Neuron (in vitro differentiated cells): ENCODE results near the gene PHGDH.

ENCODE experiments used
- H2AFZ ChIP-seq: one replicate; pipeline ENCODE4 v1.6.1; 2013; ENCODE audit warnings: low read depth, mild to moderate bottlenecking, inconsistent platforms, low read length, moderate library complexity
- H3K27me3 ChIP-seq: one replicate; pipeline ENCODE4 v1.6.1; 2013; ENCODE audit warnings: low read length; ENCODE audit not compliant: insufficient read depth
- H3K36me3 ChIP-seq: one replicate; pipeline ENCODE4 v1.6.1; 2013; ENCODE audit warnings: low read length; ENCODE audit not compliant: insufficient read depth
- H3K4me1 ChIP-seq: one replicate; pipeline ENCODE4 v1.6.1; 2013; ENCODE audit warnings: low read length; ENCODE audit not compliant: insufficient read depth
- H3K4me3 ChIP-seq: 2 replicates; pipeline ENCODE4 v1.5.1; 2013; ENCODE audit warnings: mild to moderate bottlenecking, low read length, moderate library complexity
- H3K9me3 ChIP-seq: one replicate; pipeline ENCODE4 v1.6.1; 2013; ENCODE audit warnings: low read length

Gene PHGDH

GRCh38 chr1:119762953-119763352 is 51.2 kb downstream of the PHGDH start:
- Histone ChIP-seq H3K27me3 (peaks cover 6% of the 10 kb centered on the region), H3K9me3 (peaks cover 4% of the 10 kb centered on the region), H3K4me3 (no peak overlapping the region), H3K36me3 (no peaks in the 10 kb centered on the region), H3K4me1 (no peaks in the 10 kb centered on the region), H2AFZ (no peak overlapping the region)

GRCh38 chr1:119764220-119764619 is 52.5 kb downstream of the PHGDH start:
- peaks cover 4% of the 10 kb centered on the region for H3K9me3 ChIP-seq
- H3K36me3 ChIP-seq, result no peaks in the 10 kb centered on the region
- peaks cover 6% of the 10 kb centered on the region for H3K27me3 ChIP-seq
- no peak overlapping the region for H2AFZ ChIP-seq
- H3K4me3 ChIP-seq, result no peak overlapping the region
- H3K4me1 ChIP-seq, result no peaks in the 10 kb centered on the region

GRCh38 chr1:119766374-119766794 is 54.6 kb downstream of the PHGDH start:
- peaks cover 13% of the 10 kb centered on the region for H3K27me3 ChIP-seq
- no peaks in the 10 kb centered on the region for H3K4me1 ChIP-seq
- H3K36me3 ChIP-seq, result no peaks in the 10 kb centered on the region
- H2AFZ ChIP-seq, result no peak overlapping the region
- no peak overlapping the region for H3K4me3 ChIP-seq
- peaks cover 4% of the 10 kb centered on the region for H3K9me3 ChIP-seq

GRCh38 chr1:119767486-119767885 is 55.8 kb downstream of the PHGDH start:
- H3K27me3 ChIP-seq, result peaks cover 13% of the 10 kb centered on the region
- no peak overlapping the region for H3K4me3 ChIP-seq
- H3K36me3 ChIP-seq, result no peaks in the 10 kb centered on the region
- no peak overlapping the region for H2AFZ ChIP-seq
- no peaks in the 10 kb centered on the region for H3K4me1 ChIP-seq
- H3K9me3 ChIP-seq, result peaks cover 4% of the 10 kb centered on the region

GRCh38 chr1:119768778-119769177 is 57.0 kb downstream of the PHGDH start, which contains the start of gene HMGCS2:
TSS of gene HMGCS2 (minus strand) at chr1:119768905. CDS start at chr1:119768844, 61 bp downstream.
- Histone ChIP-seq H3K27me3 (peaks cover 13% of the 10 kb centered on the region), H3K4me1 (peaks cover under 1% of the 10 kb centered on the region), H3K4me3 (no peak within 1 kb of the TSS), H3K9me3 (peaks cover 4% of the 10 kb centered on the region), H2AFZ (no peak within 1 kb of the TSS), H3K36me3 (no peaks in the 10 kb centered on the region)

GRCh38 chr1:119771016-119771415 is 59.3 kb downstream of the PHGDH start:
- Histone ChIP-seq H3K27me3 (peaks cover 8% of the 10 kb centered on the region), H3K36me3 (no peaks in the 10 kb centered on the region), H2AFZ (no peak overlapping the region), H3K4me3 (no peak overlapping the region), H3K9me3 (no peaks in the 10 kb centered on the region), H3K4me1 (peaks cover 4% of the 10 kb centered on the region)

GRCh38 chr1:119771770-119772169 is 60.0 kb downstream of the PHGDH start:
- no peaks in the 10 kb centered on the region for H3K9me3 ChIP-seq
- no peak overlapping the region for H3K4me3 ChIP-seq
- peaks cover 4% of the 10 kb centered on the region for H3K4me1 ChIP-seq
- H3K36me3 ChIP-seq, result no peaks in the 10 kb centered on the region
- H3K27me3 ChIP-seq, result peaks cover 6% of the 10 kb centered on the region
- H2AFZ ChIP-seq, result no peak overlapping the region

GRCh38 chr1:119772298-119772697 is 60.6 kb downstream of the PHGDH start:
- Histone ChIP-seq H3K9me3 (no peaks in the 10 kb centered on the region), H3K27me3 (peaks cover 6% of the 10 kb centered on the region), H3K36me3 (no peaks in the 10 kb centered on the region), H3K4me1 (peaks cover 4% of the 10 kb centered on the region), H3K4me3 (no peak overlapping the region), H2AFZ (no peak overlapping the region)

- no peak overlapping the region for H2AFZ ChIP-seq
- no peaks in the 10 kb centered on the region for H3K9me3 ChIP-seq
- peaks cover 6% of the 10 kb centered on the region for H3K27me3 ChIP-seq
- H3K4me1 ChIP-seq, result peaks cover 4% of the 10 kb centered on the region
- H3K36me3 ChIP-seq, result no peaks in the 10 kb centered on the region
- no peak overlapping the region for H3K4me3 ChIP-seq
Observed at GRCh38 chr1:119773711-119774241, 62.0 kb downstream of the PHGDH start.

- Histone ChIP-seq H2AFZ (no peak overlapping the region), H3K4me1 (peaks cover 4% of the 10 kb centered on the region), H3K36me3 (no peaks in the 10 kb centered on the region), H3K9me3 (no peaks in the 10 kb centered on the region), H3K27me3 (no peaks in the 10 kb centered on the region), H3K4me3 (no peak overlapping the region)
Observed at GRCh38 chr1:119774746-119775490, 63.2 kb downstream of the PHGDH start.

GRCh38 chr1:119778359-119778758 is 66.6 kb downstream of the PHGDH start:
- Histone ChIP-seq H3K36me3 (no peaks in the 10 kb centered on the region), H3K27me3 (no peaks in the 10 kb centered on the region), H2AFZ (no peak overlapping the region), H3K4me1 (peaks cover 4% of the 10 kb centered on the region), H3K9me3 (no peaks in the 10 kb centered on the region), H3K4me3 (no peak overlapping the region)

- Histone ChIP-seq H3K4me1 (peaks cover under 1% of the 10 kb centered on the region), H3K4me3 (no peak overlapping the region), H2AFZ (no peak overlapping the region), H3K27me3 (peaks cover 2% of the 10 kb centered on the region), H3K36me3 (no peaks in the 10 kb centered on the region), H3K9me3 (no peaks in the 10 kb centered on the region)
Observed at GRCh38 chr1:119778886-119779560, 67.3 kb downstream of the PHGDH start.

GRCh38 chr1:119779869-119780356 is 68.2 kb downstream of the PHGDH start:
- Histone ChIP-seq H3K9me3 (no peaks in the 10 kb centered on the region), H2AFZ (no peak overlapping the region), H3K4me3 (no peak overlapping the region), H3K4me1 (no peaks in the 10 kb centered on the region), H3K36me3 (no peaks in the 10 kb centered on the region), H3K27me3 (peaks cover 2% of the 10 kb centered on the region)
